Myocyte (in vitro differentiated cells): ENCODE results near the gene CRYGD. TPM values are rescaled to one million over a fixed set of nuclear protein-coding genes. Genes with fewer than 3 reads are reported as not detected.
"Not testable (repeated sequence)": the region's sequence is repeated elsewhere in the genome, so short reads cannot be mapped to it uniquely, and the experiment has no call there.

Experiments
- DNase-seq: peaks from one replicate; pipeline ENCODE4 v3.0.0-alpha.2; 2012; ENCODE audit warnings: low read depth
- total RNA-seq: library from RNA; depleted of rRNA; stranded (reverse); fragments of >200 nt; gene quantifications from 2 replicates; pipeline ENCODE4 v1.2.3, GENCODE V29; 2014

Gene CRYGD
- total RNA-seq, 1 donor from 2014 or later, result not detected

DNA sequence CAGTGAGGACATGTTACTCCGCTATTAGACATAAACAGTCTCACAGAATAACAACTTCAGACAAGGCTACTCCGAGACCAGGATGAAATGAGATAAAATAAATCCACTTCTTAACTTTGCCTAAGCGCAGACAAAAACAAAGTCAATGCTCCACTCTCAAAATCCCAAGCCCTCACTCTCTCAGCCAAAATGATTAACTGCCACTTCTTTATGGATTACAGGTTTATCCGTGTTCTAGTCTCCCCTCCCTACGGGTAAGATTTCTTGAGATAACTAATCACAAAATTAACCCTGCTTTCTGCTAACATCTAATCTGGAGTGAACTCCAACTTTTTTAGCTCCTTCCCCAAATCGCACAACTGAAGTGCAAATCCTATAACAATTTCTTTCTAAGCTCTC, 6.4 kb upstream of the CRYGD start:
- no peak for DNase-seq

DNA sequence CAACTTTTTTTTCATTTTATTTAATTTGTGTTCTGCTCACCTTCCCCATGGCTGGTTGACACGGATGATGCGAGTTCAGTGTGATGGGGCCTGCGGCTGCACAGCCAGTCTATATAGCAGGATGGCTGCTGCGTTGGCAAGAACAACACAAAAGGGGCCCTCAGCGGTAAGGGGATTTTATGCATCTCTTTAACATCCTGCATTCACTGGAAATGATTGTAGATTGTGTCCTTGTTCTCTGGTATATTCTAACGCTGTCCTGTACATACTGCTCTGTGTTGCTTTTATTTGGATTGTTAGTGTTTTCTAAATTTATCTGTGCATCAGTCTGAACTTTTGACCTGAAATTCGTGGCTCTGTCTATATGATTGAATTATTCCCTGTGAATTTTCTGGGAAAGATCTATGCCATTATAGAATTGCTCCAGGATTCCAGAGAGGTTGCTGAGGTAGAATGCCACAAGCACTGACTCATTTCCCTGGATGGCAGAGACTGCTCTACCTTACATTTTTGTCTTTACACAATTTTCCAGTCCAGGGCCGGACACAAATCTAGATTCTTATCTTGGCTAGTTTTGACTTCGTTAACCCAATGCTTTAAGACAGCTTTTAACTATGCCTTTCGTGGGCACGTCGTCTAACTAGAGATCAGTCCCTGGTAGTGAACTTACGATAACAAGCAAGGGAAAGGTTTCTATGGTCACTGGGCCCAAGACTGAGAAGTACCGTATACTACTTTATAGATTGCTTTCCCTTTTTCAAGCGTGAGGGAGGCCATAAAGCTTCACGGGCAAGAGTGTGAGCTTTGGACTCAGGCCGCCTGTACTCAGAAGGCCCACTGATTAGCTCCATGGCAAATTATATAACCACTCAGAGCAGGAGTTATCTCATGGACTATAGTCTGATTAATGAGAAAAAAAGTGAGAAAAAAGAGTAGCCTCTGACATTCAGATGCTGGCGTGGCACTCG, 5.7 kb upstream of the CRYGD start, which contains the start of gene CRYGC:
TSS of gene CRYGC (minus strand) at position 85 of the 968 bp plus-strand sequence. CDS start at position 49, 36 bp downstream.
- DNase-seq, result no peak

GRCh38 chr2:208128136-208128535, 3.8 kb upstream of the CRYGD start:
- DNase-seq, result no peak

GRCh38 chr2:208127090-208127489, 2.8 kb upstream of the CRYGD start:
- no peak for DNase-seq

DNA sequence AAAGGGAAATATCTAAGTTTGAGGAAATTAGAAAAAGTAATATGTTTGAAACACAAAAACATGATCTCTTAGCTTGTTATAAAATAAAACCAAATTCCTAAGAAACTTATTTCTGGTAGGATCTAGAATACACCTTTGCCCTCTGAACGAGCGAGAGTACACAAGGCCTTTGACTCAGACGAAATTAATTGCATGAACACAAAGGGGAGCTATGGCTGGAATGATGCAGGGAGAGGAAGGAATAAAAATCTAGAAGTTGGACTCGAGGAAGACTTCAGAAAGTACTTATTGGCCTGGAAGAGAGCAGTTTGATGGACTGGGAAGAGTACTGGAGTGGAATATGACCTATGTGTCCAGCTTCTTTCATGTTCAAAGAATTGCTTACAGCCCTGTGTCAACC, 927 bp upstream of the CRYGD start:
- no peak for DNase-seq

GRCh38 chr2:208122248-208122647, 2.1 kb downstream of the CRYGD start:
- DNase-seq, result no peak

DNA sequence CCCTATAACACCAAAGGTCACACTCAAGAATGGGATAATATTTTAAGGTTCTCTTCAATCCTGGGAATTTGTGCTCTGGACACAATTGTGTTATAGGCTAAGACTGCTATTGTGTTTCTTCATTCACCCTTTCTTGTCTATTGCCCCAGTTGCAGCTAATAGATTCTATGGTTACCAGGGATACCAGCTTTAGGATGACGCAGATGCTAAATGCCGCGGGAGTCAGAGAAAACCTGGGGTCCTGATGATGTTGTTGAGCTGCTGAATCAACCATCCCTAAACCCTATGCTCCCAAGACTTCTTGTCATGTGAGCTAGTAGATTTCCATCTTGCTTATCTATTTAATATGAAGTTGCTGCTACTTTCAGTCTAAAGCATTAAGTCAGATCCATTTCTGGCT, 5.4 kb downstream of the CRYGD start:
- DNase-seq, result no peak

- DNase-seq, result not testable (repeated sequence)
These were observed 6.9 kb downstream of the CRYGD start for GRCh38 chr2:208117390-208117789.

DNA sequence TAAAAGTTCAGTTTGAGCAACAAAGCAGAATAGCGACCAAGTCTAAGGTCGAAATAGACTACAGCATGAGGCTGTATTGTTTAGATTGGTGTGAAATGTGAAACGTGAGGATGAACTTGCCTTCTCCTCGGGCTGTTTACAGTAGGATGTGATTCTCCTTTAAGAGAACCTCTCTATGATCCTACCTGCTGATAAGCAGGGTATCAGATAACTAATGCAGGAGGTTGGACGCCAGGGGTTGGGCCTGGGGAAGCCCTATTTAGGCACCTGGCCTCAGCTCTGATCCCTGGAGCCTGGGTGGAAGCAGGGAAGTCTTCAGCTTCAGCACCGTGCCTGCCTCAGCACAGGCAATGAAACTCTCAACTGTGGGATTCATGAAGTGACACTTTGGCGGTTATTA, 11.4 kb downstream of the CRYGD start:
- no peak for DNase-seq

- not testable (repeated sequence) for DNase-seq
These were observed 12.0 kb downstream of the CRYGD start for GRCh38 chr2:208112273-208112745.

GRCh38 chr2:208103616-208104015, 20.7 kb downstream of the CRYGD start:
- DNase-seq, result peak; percentile 4

DNA sequence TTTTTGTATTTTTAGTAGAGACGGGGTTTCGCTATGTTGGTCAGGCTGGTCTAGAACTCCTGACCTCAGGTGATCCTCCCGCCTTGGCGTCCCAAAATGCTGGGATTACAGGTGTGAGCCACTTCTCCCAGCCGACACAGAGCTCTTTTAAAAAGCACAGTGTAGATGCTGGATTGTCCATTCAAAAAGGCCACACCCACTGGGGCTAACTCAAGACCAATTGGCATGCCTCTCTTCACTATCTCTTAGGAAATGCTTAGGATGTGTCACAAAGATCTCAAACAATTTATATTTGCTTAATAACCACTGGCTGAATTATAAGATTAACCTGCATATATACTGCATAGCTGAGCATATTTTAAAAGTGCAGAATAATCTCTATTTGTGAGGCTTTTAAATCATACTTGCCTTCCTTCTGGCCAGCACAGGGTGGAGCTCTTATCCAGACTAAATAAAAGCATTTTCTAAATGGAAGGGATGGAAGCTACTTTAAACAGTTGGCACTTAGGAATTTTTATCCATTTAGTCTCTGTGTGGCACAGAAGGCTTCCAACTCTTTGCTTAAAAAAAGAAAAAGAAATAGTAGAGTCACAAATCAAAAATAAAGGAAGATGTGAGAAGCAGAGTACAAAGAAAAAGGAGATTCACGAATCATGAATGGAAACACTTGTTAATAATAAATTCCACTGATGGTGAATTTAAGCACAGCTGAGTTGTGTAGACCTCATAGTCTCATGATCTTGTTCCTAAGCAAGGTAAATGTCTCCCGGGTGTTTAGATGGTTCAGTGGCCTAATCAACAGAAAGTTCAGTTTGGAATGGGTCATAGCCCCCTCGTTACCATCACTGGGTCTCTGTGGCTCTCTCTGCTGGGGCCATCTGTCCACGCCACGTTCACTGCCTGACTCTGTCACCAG, 22.4 kb downstream of the CRYGD start:
- peak; percentile 34 for DNase-seq

GRCh38 chr2:208099682-208100470, 24.4 kb downstream of the CRYGD start:
- no peak for DNase-seq

GRCh38 chr2:208098701-208099100, 25.6 kb downstream of the CRYGD start:
- DNase-seq, result not testable (repeated sequence)

DNA sequence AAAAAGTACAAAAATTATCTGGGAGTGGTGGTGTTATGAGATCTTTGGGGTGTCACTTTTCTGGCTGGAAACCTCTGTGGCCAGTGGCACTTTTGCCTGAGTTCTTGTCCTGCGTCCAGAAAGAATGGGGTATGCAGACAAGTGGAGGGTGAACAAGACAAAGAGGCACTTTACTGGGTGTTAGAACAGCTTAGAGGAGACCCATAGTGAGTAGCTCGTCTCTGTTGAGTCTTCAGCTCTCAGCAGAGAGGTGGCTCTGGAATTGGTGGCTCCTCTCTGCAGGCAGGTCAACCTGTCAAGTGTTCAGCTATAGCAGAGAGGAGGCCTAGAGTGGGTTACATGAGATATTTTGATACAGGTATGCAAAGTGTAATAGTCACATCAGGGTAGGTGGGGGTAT, 26.1 kb downstream of the CRYGD start:
- no peak for DNase-seq

- DNase-seq, result peak; percentile 13
These were observed 26.5 kb downstream of the CRYGD start for GRCh38 chr2:208097801-208098200.

DNA sequence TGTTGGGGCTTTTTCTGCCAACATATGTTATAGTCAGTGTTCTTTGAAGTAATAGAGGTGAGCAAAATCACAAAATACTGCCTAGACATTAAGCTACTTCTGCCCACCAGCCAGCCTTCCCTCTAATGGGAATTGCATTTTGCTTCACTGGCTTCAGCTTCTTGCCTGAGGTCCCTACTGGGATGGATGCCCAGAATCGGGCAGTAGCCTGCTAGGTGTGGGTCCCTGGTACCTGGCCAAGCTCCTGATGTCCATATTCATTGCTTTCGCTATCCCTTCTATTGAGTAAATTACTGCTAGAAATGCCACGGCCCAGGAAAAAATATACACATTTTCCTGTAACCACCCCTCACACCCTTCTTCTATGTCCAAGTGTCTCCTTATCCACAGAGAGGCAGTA, 27.0 kb downstream of the CRYGD start:
- DNase-seq, result no peak

- DNase-seq, result no peak
These were observed 28.2 kb downstream of the CRYGD start for GRCh38 chr2:208096080-208096479.

- DNase-seq, result no peak
These were observed 31.2 kb downstream of the CRYGD start for GRCh38 chr2:208093128-208093527.

GRCh38 chr2:208092093-208092832, 32.1 kb downstream of the CRYGD start:
- DNase-seq, result peak; percentile 22
